Esophagus muscularis mucosa (tissue), 4 donors: ENCODE measurements around the gene CHCHD3.

Source experiments
- EP300 ChIP-seq: sonication (generic); formaldehyde crosslinking; IDR thresholded peaks from one replicate; pipeline ENCODE4 v1.6.1; 2017; ENCODE audit warnings: antibody characterized with exemption
- POLR2A ChIP-seq: fragments of 450-650 bp; IDR thresholded peaks from one replicate; pipeline ENCODE4 v1.6.1; 2017; ENCODE audit warnings: antibody characterized with exemption, moderate library complexity, mild to moderate bottlenecking, low read depth
- POLR2AphosphoS5 ChIP-seq, 2 donors: sonication (generic); formaldehyde crosslinking; IDR thresholded peaks; one replicate each; pipeline ENCODE4 v1.6.1; 2017; ENCODE audit warnings: antibody characterized with exemption in 2 of 2
- TF ChIP-seq, protein P1 (sequence below), 3 experiments: fragments of 200-600 bp in 2 of 3; fragments of 450-650 bp in 1 of 3; sonication (generic) in 2 of 3; IDR thresholded peaks; one replicate each; pipeline ENCODE4 v1.5.1; 2017 to 2019; ENCODE audit warnings: antibody characterized with exemption in 3 of 3, mild to moderate bottlenecking in 2 of 3, moderate library complexity in 1 of 3

DNA sequence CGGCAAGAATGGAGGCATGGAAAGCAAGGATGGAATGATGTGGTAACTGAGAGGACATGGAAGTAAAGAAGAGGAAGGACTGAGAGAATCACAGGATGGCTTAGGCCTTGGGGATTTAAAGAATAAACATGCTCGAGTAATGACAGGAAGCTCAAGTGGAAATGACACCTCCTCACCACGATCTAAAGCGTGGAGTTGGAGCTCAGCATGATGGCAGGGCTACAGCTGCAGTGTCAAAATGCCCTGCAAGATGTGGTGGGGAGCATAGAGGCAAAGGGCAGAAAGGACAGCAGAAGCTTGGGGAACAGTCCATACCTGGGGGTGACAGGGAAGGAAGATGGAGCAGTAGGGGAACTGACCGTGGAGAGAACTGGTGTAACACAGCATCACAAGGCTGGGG is 276.1 kb downstream of the CHCHD3 start:
- TF ChIP-seq POLR2AphosphoS5 (IDR thresholded peaks at IDR 0.05) (no peak), EP300 (no peak), POLR2A (no peak)
- TF ChIP-seq, protein P1, sequence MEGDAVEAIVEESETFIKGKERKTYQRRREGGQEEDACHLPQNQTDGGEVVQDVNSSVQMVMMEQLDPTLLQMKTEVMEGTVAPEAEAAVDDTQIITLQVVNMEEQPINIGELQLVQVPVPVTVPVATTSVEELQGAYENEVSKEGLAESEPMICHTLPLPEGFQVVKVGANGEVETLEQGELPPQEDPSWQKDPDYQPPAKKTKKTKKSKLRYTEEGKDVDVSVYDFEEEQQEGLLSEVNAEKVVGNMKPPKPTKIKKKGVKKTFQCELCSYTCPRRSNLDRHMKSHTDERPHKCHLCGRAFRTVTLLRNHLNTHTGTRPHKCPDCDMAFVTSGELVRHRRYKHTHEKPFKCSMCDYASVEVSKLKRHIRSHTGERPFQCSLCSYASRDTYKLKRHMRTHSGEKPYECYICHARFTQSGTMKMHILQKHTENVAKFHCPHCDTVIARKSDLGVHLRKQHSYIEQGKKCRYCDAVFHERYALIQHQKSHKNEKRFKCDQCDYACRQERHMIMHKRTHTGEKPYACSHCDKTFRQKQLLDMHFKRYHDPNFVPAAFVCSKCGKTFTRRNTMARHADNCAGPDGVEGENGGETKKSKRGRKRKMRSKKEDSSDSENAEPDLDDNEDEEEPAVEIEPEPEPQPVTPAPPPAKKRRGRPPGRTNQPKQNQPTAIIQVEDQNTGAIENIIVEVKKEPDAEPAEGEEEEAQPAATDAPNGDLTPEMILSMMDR (IDR thresholded peaks at IDR 0.05) = no peak
